ENCODE measurements around the gene GPRIN2.
"Not testable (repeated sequence)": the region's sequence is repeated elsewhere in the genome, so short reads cannot be mapped to it uniquely, and the experiment has no call there.

Gene GPRIN2

DNA sequence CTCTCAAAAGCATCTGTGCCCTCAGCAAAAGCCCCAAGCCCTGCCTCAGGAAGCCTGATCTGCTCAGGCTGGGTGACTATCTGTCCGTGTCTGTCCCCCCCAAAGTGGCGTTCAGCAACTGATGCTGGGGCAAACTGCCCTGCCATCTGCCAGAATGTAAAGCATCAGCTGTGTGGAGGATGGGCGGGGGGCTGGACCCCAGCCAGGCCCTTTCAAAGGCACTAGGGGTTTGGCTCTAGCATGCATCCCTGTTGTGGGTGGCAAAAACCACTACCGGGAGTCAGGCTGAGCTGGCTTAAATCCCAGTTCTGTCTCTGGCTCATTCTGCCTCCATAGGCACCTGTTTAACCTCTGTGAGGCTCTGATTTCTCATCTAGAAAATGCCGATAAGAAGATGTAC lies 35.5 kb downstream of the GPRIN2 start:
- no peak for DNase-seq (ENCODE audit: low read depth, low spot score)

DNA sequence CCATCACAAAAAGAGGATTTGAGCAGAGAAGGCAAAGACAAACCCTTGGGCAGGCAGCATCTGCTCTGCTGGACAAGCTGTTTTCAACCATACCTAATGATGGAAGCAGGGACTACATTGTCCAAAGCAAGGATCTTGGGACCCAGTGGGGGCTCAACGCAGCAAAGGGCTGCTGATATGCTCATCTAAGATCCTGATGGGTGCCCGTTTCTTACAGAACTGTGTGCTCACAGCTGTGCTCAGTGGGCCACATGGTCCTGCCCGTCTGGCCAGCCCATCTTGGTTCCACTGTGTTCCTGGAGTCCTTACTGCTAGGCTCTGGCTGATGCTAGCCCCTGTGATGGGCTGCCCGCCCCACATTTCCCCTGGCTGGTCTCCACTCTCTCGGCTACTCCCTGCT lies 36.1 kb downstream of the GPRIN2 start:
- no peak for DNase-seq (ENCODE audit: low read depth, low spot score)

DNA sequence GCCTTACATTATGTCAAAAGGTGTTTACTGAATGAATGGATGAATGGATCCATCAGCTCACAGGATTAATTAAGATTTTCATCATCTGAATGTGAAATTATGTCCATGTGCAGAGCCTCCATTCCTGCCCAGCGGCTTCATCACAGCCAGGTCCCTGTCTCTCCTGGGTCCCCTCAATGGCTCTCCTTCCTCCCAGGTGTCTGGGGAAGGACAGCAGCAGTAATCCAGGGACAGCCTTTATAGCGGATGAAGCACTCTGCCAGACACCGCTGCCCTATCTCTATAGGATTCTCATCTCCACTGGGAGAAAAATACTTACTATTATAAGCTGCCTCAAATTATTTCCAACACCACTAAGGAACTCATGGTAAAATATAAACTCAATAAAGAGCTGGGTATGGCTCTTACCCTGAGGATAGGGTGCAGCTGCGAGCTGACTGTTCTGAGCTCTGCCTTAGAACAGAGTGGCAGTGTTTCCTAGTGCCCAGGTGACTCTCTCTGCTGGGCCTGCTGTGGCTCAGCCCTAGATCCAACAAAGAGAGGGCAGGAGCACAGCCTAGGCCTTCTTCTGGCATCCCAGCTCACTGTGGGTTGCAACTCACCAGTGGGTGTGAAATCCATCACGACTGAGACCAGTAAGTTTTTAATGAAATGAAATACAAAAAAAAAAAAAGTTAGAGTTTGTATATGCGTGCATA lies 38.3 kb downstream of the GPRIN2 start:
- DNase-seq (ENCODE audit: low read depth, low spot score), result no peak

DNA sequence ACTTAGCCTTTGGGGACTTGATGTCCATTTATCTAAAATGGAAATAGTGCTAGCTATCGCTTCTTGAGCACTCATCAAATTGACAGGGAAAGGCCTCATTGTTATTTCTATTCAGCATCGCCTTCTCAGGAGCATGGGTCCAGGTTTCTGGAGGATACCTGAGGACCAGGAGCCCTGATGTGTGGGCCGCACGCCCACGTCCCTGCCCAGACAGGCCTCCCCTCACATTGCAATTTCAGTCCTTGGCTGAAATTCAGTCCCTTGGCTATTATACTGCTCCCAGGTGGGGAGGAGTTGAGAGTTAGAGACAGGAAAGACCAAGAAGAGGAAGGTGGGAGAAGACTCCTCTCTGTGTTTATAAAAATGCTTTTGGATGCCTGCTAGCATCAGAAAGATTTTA lies 38.9 kb downstream of the GPRIN2 start:
- no peak for DNase-seq (ENCODE audit: low read depth, low spot score)

DNA sequence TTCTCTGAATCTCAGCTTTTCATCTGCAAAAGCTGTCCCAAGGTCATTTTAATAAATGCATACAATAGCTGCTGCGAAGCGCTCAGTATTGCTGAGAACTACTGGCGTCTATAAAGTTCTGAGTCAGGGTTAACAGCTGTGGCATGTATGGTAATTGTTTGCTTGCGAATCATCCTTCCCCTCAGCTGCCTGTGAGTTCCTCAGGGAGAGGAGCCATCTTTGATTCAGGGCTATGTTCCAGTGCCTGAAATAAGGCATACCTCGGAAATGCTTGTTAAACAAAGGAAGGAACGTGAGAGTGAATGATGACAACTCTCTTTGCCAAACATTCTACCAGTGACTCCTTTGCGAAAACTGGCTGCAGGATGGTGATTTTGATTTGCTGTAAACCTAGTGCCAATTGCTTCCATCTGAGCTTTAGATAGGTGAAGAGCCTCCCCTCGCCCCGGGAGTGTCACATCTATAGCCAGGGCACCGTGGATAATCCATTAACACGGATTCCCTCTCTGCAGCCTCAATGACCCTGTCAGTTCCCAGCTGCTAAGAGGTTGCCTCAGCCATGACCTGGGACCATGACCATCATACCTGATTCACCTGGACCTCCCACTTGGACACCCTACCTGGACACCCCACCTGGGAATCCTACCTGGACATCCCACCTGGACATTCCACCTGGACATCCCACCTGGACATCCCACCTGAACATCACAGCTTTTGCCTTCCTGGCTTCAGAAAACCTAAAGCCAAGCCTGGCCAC lies 39.6 kb downstream of the GPRIN2 start:
- no peak for DNase-seq (ENCODE audit: low read depth, low spot score)

DNA sequence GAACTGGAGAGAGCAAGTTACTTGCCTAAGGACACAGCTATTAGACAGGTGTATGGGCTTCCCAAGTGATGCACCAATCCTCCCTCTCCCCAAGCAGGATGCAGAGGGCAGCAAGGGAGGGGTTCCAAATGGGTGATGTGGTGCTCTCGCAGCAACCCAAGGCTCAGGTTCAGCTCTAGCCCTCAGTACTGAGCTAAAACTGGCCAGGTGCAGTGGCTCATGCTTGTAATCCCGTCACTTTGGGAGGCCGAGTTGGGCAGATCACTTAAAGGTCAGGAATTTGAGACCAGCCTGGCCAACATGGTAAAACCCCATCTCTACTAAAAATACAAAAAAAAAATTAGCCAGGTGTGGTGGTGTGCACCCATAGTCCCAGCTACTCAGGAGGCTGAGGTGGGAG lies 40.7 kb downstream of the GPRIN2 start:
- no peak for DNase-seq (ENCODE audit: low read depth, low spot score)

DNA sequence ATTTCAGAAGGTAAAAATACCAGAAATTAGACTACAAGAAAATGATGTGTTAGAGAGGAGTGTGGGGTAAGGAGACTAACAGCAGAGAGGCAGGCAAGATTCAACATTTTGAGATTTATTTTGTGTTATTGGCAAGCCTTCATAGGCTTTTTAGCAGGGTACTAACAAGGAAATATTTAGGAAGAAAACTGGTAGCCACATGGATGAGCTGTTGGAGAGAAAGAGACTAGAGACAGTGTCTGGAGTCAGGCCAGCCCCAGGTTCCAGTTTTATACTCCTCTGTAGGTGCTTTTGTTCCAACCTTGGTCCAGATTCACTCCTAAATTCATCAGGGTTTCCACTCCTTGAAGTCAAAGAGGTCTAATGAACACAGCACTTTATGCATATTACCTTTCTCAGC lies 41.1 kb downstream of the GPRIN2 start:
- no peak for DNase-seq (ENCODE audit: low read depth, low spot score)

DNA sequence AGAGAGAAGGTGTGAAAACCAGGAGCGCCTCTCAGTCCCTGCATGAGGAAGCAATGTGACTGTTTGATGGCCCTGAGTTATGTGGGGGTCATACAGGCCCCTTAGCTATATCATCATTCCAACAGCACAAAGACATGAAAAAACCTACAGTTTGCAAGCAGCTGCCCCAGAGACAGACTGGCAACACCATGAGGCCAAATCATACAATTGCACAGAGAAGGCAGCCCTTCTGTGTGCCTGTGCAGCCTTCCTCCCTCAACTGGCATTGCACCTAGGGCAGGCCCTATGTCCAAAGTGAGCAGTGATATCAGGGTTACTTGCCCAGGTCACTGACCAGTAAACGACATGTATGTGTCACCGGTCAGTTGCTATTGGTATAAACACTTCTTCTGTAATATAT lies 41.6 kb downstream of the GPRIN2 start:
- DNase-seq (ENCODE audit: low read depth, low spot score), result no peak

DNA sequence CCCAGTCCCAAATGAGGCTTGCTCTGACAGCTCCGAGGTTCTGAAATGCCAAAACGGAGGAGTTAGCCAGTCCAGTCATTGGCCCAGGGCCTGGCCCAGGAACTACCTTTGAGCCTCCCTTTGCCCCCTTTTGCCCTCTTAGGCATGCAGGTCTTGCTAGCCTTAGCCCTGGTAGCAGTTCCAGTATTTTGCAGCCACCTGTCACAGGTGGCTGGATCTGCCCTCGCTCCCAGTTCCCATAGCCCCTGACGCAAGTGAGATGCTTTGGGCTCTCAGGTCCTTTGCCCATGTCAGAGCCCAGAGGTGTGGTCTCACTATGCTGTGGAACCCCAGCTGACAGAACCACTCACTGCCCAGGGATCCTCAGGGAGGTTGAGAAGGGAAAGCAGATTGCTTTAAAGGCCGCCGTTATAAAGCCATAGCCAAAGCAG lies 42.0 kb downstream of the GPRIN2 start:
- DNase-seq (ENCODE audit: low read depth, low spot score), result no peak

DNA sequence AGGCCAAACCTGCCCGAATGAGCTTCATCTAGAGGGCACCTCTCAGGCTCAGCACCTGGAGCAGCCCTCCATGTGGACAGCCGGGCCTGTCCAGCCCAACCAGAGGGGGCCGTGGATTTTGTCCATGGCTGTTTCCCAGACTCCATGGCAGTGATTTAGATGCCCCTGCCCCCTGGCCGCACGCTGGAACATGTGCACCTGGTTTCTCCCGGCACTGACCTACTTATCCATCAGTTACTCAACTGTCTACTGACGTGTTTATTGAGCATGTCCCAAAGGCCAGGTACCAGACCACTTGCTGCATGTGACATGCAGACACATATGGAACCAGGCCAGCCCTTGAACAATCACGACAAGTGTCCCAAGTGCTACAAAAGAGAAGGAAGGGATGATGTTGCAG lies 43.1 kb downstream of the GPRIN2 start:
- not testable (repeated sequence) for DNase-seq (ENCODE audit: low read depth, low spot score)

DNA sequence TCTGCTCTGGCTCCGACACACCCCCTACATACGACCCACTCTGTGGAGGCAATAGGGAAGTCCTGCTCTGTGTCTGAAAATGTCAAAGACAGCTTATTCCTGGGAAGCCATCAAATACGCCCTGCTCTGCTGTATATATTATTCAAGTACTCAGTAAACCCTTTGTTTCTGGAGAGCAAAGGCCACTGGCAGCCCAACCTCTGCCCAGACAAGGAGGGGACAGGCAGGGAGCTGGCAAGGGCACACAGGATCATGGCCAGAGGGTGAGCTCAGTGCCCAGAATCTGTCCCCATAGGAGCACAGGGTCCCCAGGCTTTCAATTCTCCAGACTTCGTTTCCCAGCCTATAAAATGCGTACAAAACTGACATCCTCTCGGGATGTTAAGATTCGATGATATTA lies 43.7 kb downstream of the GPRIN2 start:
- not testable (repeated sequence) for DNase-seq (ENCODE audit: low read depth, low spot score)

DNA sequence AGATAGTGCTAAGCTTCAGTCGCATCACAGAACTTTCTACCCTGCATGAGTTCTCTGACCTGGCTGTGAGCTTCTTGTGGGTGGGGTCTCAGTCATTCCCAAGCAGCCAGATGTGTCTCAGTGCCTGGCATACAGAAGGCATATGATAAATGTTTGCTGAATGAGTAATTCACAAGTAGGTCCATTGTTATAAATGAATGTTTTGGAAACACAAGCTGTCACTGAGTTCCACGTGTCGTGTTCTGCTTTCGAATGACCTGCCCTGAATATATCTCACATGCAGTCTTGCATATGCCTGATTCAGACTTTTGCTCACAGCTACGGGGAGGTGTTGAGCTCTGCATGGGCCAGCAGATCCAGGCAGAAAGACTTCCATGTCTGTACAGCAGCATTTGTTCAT lies 44.5 kb downstream of the GPRIN2 start:
- not testable (repeated sequence) for DNase-seq (ENCODE audit: low read depth, low spot score)
